ENCODE data around the gene TLN1. TPM values are rescaled to one million over a fixed set of nuclear protein-coding genes. Genes with fewer than 3 reads are reported as not detected.

TLN1 gene
- total and polyA plus RNA-seq, 2 donors (not counting 1 experiment from before 2014, with no cell fraction given), result 102 to 280 TPM

DNA sequence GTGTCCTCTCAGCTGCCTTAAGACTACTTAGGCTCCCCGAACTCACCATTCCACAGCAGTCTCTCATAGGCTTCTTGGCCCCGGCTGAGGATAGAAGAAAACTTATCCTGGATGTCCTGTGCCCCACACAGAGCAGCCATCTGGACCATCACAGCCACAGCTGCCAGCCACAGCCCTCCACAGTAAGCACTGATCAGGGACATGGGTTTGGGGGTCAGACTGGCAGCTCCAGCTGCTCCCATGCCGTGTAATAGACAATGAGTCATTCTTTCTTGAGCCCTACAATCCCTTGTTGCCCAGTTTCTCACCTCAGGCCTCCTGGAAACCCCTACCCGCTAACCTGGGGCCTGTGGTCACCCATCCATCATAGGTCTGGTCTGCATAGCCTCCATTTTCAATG, 6.2 kb upstream of the TLN1 start:
- TF ChIP-seq EZH2 (IDR thresholded peaks at IDR 0.05; ENCODE audit: borderline replicate concordance, insufficient read depth, low read depth, low read length, poor library complexity, severe bottlenecking) (no peak), CTCF (IDR thresholded peaks at IDR 0.05) (no peak)
- Histone ChIP-seq H3K4me2 (replicated peaks; ENCODE audit: low read depth, low read length, poor library complexity, severe bottlenecking) (no peak overlapping the region), H3K4me1 (ENCODE audit: control insufficient read depth in 2 of 2, insufficient read depth in 2 of 2, low read length in 2 of 2) (peaks cover 5 to 11% of the 10 kb centered on the region in 2 donors), H3K9me3 (ENCODE audit: control extremely low read depth in 1 of 3, control insufficient read depth in 2 of 3, insufficient read depth in 1 of 3, low read length in 2 of 3) (no peaks in the 10 kb centered on the region), H3K36me3 (replicated peaks in 1 of 2; ENCODE audit: control extremely low read depth in 1 of 2, control insufficient read depth in 1 of 2, extremely low read depth in 1 of 2, insufficient read depth in 2 of 2, low read length in 1 of 2) (peaks cover 1 to 84% of the 10 kb centered on the region in 2 experiments), H3K4me3 (ENCODE audit: control extremely low read depth in 1 of 5, extremely low read depth in 1 of 5, insufficient read depth in 1 of 5, low read depth in 2 of 5, low read length in 4 of 5) (no peak overlapping the region), H3K27me3 (replicated peaks in 1 of 4; ENCODE audit: control extremely low read depth in 1 of 4, control insufficient read depth in 3 of 4, insufficient read depth in 4 of 4, low read length in 3 of 4) (no peaks in the 10 kb centered on the region), H3K27ac (ENCODE audit: low read length in 2 of 2) (no peak overlapping the region), H2AFZ (ENCODE audit: insufficient read depth, low read depth, low read length, poor library complexity, severe bottlenecking) (no peak overlapping the region), H3K79me2 (ENCODE audit: control insufficient read depth, insufficient read depth, low read length) (peaks cover 23% of the 10 kb centered on the region), H4K20me1 (ENCODE audit: control insufficient read depth, insufficient read depth, low read length, poor library complexity, severe bottlenecking) (peaks cover 9% of the 10 kb centered on the region), H3K9ac (ENCODE audit: low read length) (no peak overlapping the region)
- Mint-ChIP-seq H3K9me3 (ENCODE audit: insufficient read depth) (no peaks in the 10 kb centered on the region), H3K4me1 (peaks cover 5% of the 10 kb centered on the region), H3K27me3 (no peaks in the 10 kb centered on the region), H3K4me3 (no peak overlapping the region), H3K27ac (peak overlapping the region; percentile 3)
- 97% methylated on average over 4 of the region's 4 CpGs for WGBS (ENCODE audit: insufficient coverage)
- ChIA-PET CTCF (interaction anchor here (1.4 to 9.7 kb wide), 5 partner anchors 8 to 144 kb away, joined by 5 to 142 read pairs (median 9); partner anchors contain the start of genes GBA2, RGP1 and SPAG8), POLR2A (interaction anchor here (1.1 kb wide), 1 partner anchor 11 kb away, joined by 5 read pairs; the partner anchor contains the start of genes GBA2 and RGP1)
- no peak for DNase-seq
- intact Hi-C loops (cut with micrococcal nuclease), result loop anchor here (10.0 kb wide), 2 partner anchors 663 to 1727 kb away; partner anchors contain the start of genes FANCG, VCP and ZBTB5
- no peak for ATAC-seq (ENCODE audit: low read depth)

- H3K27ac ChIP-seq (ENCODE audit: low read length in 2 of 2), result no peak overlapping the region
- no peaks in the 10 kb centered on the region for H3K27me3 ChIP-seq (replicated peaks in 1 of 4; ENCODE audit: control extremely low read depth in 1 of 4, control insufficient read depth in 3 of 4, insufficient read depth in 4 of 4, low read length in 3 of 4)
- Mint-ChIP-seq H3K9me3 (ENCODE audit: insufficient read depth) (no peaks in the 10 kb centered on the region), H3K4me3 (no peak overlapping the region), H3K4me1 (peaks cover 12% of the 10 kb centered on the region), H3K27ac (no peak overlapping the region), H3K27me3 (no peaks in the 10 kb centered on the region)
- peaks cover 1 to 75% of the 10 kb centered on the region in 2 experiments for H3K36me3 ChIP-seq (replicated peaks in 1 of 2; ENCODE audit: control extremely low read depth in 1 of 2, control insufficient read depth in 1 of 2, extremely low read depth in 1 of 2, insufficient read depth in 2 of 2, low read length in 1 of 2)
- no peak overlapping the region for H3K9ac ChIP-seq (ENCODE audit: low read length)
- CTCF ChIA-PET, result interaction anchor here (0.7 to 9.7 kb wide), 12 partner anchors 9 to 145 kb away, joined by 3 to 142 read pairs (median 8); partner anchors contain the start of genes GBA2, RGP1 and SPAG8
- peaks cover 30% of the 10 kb centered on the region for H3K79me2 ChIP-seq (ENCODE audit: control insufficient read depth, insufficient read depth, low read length)
- no peak overlapping the region for H3K4me3 ChIP-seq (ENCODE audit: control extremely low read depth in 1 of 5, extremely low read depth in 1 of 5, insufficient read depth in 1 of 5, low read depth in 2 of 5, low read length in 4 of 5)
- POLR2A ChIA-PET, result interaction anchor here (1.1 kb wide), 1 partner anchor 12 kb away, joined by 5 read pairs; the partner anchor contains the start of genes GBA2 and RGP1
- intact Hi-C loops (cut with micrococcal nuclease), result loop anchor here (10.0 kb wide), 2 partner anchors 662 to 1728 kb away; partner anchors contain the start of genes FANCG, VCP and ZBTB5
- DNase-seq (no peak), ATAC-seq (ENCODE audit: low read depth) (no peak)
- H3K4me2 ChIP-seq (replicated peaks; ENCODE audit: low read depth, low read length, poor library complexity, severe bottlenecking), result no peak overlapping the region
- 98% methylated on average over 7 of the region's 7 CpGs for WGBS (ENCODE audit: insufficient coverage)
- TF ChIP-seq EZH2 (IDR thresholded peaks at IDR 0.05; ENCODE audit: borderline replicate concordance, insufficient read depth, low read depth, low read length, poor library complexity, severe bottlenecking) (no peak), CTCF (IDR thresholded peaks at IDR 0.05) (no peak)
- no peak overlapping the region for H2AFZ ChIP-seq (ENCODE audit: insufficient read depth, low read depth, low read length, poor library complexity, severe bottlenecking)
- H3K9me3 ChIP-seq (ENCODE audit: control extremely low read depth in 1 of 3, control insufficient read depth in 2 of 3, insufficient read depth in 1 of 3, low read length in 2 of 3), result no peaks in the 10 kb centered on the region
- peaks cover 10 to 17% of the 10 kb centered on the region in 2 donors for H3K4me1 ChIP-seq (ENCODE audit: control insufficient read depth in 2 of 2, insufficient read depth in 2 of 2, low read length in 2 of 2)
- peaks cover 9% of the 10 kb centered on the region for H4K20me1 ChIP-seq (ENCODE audit: control insufficient read depth, insufficient read depth, low read length, poor library complexity, severe bottlenecking)
Measured at GRCh38 chr9:35737143-35737542, 5.1 kb upstream of the TLN1 start.
